RKO (cell line): Measurements from ENCODE around the gene TGM5.
"Not testable (repeated sequence)": the region's sequence is repeated elsewhere in the genome, so short reads cannot be mapped to it uniquely, and the experiment has no call there.

Experiments
- DNase-seq: peaks from one replicate; pipeline ENCODE4 v3.0.0-alpha.2; 2016; ENCODE audit warnings: low spot score

TGM5 gene

DNA sequence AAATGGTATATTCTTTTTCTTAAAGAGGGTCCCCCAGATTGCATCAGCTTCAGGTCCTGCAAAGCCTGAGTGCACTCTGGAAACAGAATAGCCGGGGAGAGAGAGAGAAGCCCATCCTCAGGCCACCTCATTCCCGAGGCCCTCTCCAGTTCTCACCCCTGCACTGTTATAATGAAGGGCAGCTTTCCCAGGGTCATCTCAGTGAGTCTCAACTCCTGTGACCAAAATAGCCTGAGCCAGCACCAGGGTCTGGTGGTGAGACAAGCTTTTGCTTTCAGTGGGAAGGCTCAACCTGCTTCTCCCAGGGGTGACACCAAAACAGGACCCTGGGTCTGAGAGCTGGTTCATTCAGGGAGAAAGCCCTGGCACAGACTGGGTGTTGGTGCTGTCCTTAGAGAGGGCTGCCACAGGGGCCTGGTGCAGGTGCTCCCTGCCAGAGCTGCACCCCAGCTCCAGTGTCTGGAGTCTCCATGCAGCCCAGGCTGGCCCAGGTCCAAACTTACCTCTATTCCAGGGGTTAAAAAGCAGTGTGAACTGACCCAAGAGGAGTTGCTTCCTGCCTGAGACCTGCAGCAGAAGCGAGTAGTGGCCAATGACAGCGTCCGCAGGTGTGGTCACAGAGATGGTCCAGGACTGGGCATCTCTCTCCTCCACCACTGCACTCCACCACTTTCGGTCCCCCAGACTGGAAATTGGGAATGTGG lies 52.0 kb downstream of the TGM5 start:
- DNase-seq: no peak

DNA sequence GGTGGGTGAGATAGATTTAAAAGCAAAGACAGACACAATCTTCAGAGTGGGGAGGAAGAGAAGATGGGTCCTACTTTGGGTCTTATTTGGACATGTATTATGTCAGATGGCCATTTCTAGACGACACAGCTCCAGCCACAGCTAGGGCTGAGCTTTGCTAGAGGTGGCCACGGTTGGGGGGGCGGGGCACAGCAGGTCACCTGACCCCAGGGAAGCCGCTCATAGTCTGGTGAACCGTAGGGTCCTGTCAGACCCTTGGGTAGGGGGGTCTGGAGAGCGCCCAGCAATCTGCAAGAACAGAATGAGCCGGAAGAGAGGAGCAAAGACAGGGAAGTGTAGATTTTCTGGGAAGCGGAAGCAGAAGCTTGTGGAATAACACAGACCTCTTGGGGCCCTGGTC lies 52.6 kb downstream of the TGM5 start:
- DNase-seq: no peak

DNA sequence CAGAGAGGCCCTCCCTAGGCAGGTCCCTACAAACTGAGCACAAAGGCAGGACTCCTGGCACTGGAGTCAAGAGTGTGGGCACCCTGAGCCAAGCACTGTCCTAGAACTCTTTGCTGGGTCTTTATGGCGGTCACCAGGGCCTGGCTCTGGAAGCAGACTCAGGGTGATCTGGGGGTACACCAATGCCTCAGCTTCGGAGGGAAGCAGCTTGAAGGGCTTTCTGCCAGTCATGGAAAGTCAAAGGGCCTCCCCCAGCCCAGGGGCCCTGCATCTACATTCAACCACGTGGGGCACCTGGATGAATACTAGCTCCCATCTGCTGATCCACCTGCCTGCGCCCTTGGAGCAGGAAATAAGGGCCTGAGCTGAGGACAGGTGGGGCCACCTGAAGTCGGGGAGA lies 53.3 kb downstream of the TGM5 start:
- no peak for DNase-seq

DNA sequence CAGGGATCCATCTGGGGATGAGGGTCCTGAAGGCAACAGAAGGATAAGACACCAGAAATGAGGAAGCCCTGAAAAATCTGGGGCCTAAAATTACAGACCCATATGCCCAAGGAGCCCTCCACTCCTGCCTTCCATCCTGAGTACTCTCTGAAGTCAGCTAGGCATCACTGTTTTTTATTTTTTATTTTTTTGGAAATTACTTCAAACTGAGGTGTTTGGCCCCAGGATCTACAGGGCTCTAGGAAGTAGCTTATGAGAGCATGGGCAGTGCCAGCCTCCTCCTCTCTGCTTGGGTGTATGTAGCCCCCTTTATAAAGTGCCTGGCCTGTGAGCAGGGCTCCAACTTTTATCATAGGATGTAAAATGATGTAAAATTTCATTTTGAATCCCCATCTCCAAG lies 53.8 kb downstream of the TGM5 start:
- DNase-seq: no peak

DNA sequence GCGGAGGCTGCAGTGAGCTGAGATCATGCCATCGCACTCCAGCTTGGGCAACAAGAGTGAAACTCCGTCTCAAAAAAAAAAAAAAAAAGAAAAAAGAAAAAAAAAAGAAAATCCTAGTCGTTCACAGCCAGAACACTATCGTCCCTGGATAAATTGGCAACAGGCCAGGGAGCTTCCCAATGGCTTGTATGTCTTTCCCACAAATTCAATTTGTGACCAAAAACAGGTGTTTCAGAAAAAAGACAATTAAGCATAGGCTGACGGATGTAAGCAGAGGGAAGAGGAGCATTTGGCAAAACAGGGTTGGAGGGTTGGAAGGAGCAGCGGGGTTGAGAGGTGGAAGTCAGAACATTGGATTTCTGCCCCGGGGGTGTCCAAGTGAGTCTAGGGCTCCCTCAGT lies 54.4 kb downstream of the TGM5 start:
- no peak for DNase-seq

DNA sequence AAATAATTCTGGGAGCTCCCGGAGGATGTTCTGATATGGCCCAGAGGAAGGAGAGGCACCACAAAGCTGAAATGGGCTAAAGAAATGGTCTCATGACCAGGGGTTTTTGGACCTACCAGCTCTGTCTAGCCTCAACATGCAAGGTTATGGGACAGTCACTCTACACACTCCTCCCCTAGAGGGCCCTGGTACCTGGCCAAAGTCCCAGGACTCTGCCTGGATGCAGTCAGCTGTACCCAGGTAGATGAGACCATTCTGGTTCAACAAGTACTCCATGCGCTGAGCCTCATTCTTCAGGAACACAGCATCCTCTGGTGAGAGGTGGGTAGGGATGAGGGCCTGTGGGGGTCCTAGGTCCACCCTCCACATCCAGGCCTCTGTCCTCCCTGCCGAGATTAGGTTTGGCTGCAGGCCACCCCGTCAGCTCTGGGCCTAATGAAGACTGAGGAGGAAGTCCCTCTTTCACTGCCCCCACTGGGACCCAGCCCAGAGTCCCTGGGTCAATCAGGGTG lies 55.4 kb downstream of the TGM5 start:
- no peak for DNase-seq

DNA sequence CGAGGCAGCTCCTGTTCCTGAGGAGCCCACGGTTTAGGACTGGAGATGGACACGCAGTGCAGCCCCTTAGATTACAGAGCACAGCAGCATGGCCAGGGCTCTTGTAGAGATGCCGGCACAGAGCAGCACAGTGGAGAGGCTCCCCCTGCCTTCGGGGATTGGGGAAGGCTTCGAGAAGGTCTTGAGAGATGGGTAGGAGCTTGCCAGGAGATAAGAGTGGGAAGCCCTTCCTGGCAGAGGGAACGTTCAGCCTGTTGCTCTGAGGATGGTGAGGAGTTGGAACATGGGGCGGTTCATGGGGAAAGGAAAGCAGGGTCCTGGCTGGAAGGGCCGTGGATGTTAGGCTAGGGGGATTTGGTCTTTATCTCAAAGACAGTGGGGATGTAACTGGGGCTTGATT lies 55.9 kb downstream of the TGM5 start:
- no peak for DNase-seq

DNA sequence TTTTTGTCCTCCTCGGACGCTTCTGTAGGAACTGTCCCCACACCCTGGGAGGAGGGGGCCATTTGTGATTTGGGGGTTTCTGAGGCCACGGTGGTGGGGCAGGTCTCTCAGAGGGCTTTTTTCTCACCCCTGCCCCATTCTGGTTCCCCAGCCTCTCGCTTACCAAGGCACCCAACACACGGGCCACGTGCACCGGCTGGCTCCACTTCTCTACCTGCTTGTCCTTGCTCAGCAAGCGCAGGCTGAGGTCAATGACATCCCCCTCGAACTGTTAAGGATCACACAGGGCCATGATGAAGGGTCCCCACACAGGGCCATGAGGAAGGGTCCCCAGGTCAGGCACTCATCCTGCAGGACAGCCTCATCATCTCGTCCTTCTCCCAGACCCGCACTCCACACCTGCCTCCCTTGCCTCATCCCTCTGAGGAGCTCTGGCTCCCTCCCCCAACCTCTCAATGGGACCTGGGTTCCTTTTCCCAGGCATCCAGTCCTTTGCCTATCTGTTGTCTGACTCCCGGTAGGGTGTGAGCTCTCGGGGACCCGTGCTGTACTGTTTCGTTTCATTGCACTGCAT lies 56.5 kb downstream of the TGM5 start:
- DNase-seq: no peak

DNA sequence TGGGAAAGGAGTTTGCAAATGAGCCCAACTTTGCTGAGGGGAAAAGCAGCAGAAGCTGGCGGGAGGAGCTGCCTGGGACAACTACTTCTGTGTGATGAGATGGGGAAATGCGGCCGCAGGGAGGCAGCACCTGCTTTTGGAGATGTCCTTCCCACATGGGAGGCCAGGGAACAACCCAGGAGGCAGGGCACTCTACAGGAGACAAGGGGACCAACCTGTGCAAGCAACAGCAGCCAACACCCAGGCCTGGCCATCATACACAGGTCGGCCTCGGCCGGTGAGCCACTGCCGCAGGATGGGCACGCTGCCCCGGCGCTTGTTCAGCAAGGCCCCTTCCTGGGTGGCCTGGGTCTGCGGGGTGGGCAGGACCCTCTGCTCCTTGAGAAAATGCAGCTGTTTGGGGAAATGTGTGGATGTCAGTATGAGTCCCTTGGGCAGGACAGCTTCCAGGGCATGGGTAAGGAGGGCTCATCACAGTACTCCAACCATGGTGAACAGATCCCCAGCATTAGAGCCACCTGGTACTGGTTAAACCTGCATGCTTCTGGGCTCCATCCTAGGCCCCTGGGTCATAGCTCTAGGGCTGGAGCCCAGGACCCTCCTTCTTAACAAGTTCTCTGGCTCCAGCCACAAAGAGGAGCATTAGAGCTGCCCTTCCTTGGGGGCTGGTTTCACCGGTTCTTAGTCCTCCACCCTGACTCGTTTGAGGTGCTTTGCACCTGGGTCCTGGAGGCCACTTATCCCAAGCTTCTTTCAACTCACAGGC lies 57.5 kb downstream of the TGM5 start:
- no peak for DNase-seq

DNA sequence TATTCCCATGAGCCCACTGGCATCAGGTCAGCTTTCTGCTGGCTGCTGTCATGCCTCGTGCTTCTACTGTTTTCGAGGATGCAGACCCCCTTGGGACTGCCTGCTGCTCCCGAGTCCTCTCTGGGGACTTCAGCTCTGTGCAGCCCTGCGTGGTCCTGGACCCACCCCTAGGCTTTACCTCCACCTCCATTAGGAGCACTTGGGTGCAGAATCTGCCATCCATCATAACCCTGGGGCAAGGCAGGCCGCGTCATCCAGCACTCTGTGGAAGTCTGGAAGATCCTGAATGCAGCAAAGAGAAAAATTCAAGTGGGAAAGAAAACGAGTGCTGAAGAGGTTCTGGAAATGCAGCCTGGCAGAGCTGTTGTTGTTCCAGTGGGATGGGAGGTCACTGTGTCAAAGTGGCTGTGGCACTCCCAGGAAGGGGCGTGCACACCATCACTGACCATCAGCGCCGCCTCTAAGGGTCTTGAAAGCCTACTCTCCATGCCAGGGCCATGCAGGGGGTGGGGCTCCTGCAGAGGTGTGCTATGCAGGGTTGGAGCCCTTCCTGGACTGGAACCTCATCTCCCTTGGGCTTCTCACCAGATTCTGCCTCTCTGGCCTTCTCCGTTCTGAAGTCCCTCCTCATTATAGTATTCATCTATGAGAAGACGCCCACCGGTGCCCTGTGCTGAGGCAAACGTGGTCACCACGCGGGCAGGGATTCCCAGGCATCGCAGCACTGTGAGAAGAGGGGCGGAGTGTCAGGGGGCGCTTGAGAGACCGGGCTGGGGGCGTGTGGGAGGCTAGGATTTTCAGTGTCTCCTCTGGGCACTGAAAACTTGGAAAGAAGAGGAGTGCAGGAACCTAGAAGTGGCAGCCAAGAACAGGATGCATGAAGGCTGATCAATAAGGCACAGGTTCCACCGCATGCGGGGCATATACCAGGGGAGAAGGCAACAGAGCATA lies 58.4 kb downstream of the TGM5 start:
- DNase-seq: no peak

DNA sequence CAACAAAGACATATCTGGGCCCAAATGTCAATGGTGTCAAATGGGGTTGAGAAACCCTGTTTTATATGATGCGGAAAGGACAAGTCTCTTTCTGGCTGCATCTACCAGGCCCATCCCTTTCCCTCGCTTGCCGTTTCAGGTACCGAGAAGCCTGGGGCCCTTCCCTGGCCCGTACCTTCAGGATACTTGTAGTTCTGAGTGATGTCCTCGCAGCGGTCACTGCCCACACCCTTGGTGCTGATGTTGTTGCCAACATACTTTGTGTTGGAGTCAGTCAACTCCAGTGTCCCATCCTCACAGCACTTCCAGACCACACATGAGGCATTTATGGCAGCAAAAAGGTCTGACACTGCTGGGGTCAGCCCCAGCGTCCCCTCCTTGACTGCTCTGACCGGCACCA lies 59.7 kb downstream of the TGM5 start:
- no peak for DNase-seq

DNA sequence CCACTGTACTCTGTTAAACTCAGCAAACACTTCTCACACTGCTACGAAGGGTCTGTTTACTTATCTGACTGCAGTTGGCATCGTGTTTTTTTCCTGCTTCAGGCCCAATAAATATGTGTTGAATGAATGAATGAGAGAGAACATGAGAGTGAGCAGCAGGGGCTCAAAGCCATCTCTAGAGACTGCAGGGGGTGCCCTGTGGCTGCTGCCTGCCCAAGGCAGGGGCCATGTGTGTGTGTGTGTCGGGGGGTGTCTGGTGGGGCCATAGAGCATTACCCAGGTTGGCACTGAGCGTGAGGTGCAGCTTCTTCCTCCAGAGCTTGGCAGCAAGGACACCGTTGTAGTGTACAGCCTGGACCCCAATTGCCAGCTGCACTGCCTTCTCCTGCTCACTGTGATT lies 60.7 kb downstream of the TGM5 start:
- no peak for DNase-seq

DNA sequence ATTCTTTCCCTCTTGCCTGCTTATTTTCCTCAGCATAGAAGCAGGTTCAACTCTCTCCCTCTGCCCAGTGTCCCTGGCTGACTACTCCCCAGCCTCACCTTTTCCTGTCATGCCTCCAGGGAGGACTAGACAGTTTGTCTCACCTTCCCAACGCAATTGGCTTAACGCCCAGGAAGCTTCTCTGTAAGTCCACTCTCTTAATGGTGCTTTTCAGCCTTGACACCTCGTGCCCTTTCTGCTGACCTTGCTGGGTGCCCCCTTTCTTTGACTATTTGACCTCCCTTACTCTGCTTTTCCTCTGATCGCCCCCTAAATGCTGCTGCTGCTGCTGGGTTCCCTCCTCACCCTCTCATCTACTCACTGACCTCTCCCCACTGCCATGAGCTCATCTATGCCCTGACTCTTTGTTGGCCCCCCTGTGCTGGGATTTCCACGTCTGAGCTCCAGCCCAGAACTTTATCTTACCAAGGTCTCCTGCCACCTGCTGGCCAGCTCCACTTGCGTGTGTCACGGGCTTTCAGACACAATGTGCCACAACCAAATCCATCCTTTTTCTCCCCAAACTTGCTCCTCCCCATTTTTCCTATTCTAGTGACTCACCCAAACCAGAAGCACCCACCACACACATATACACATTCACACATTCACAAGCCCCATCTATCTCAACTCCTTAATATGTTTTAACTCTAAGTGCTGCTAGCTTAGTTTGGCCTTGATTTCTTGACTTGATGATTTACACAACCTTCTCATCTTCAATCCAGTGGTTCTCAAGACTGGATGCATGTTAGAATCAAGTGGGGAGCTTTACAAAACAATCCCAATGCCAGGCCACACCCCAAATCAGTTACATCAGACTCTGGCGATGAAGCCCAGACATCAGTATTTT lies 62.5 kb downstream of the TGM5 start:
- DNase-seq: peak; percentile 72

DNA sequence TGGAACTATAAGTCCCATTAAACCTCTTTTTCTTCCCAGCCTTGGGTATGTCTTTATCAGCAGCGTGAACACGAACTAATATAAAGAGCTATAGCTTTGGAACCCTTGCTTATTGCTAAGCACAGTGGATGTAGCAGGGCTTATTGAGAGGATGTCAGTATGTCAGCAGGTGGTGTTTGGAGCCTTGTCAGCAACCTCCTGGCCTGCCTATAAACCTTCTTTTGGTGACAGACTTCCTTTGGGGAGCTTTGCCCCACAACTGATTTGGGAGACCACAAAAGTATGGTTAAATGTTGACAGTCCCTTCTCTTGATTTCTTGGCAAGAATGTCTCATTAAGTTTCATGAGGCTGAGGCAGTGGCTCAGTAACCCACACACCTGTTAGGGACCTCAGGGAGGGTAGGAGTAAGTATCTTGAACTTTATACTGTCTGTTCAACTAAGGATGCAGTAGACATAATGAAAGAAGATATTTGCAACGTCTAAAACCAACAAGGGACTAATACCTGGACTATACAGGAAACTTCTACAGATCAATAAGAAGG lies 66.7 kb downstream of the TGM5 start:
- DNase-seq: no peak

DNA sequence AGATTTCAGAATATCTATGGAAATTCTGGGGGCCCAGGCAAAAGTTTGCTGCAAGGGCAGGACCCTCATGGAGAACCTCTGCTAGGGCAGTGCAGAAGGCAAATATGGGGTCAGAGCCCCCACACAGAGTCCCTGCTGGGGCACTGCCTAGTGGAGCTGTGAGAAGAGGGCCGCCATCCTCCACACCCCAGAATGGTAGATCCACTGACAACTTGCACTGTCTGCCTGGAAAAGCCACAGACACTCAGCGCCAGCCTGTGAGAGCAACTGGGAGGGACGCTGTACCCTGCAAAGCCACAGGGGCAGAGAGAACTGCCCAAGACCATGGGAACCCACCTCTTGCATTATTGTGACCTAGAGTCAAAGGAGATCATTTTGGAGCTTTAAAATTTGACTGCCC lies 67.7 kb downstream of the TGM5 start:
- no peak for DNase-seq

DNA sequence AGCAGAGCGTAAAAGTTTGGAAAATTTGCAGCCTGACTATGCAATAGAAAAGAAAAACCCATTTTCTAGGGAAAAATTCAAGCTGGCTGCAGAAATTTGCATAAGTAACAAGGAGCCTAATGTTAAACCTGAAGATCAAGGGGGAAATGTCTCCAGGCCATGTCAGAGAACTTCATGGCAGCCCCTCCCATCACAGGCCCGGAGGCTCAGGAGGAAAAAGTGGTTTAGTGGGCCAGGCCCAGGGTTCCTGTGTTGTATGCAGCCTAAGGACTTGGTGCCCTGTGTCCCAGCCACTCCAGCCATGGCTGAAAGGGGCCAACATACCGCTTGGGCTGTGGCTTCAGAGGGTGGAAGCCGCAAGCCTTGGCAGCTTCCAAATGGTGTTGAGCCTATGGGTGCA lies 68.2 kb downstream of the TGM5 start:
- DNase-seq: not testable (repeated sequence)

DNA sequence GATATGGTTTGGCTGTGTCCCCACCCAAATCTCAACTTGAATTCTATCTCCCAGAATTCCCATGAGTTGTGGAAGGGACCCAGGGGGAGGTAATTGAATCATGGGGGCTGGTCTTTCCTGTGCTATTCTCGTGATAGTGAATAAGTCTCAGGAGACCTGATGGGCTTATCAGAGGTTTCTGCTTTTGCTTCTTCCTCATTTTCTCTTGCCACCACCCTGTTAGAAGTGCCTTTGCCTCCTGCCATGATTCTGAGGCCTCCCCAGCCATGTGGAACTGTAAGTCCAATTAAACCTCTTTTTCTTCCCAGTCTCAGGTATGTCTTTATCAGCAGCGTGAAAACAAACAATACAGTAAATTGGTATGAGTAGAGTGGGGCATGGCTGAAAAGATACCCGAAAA lies 69.0 kb downstream of the TGM5 start:
- not testable (repeated sequence) for DNase-seq

DNA sequence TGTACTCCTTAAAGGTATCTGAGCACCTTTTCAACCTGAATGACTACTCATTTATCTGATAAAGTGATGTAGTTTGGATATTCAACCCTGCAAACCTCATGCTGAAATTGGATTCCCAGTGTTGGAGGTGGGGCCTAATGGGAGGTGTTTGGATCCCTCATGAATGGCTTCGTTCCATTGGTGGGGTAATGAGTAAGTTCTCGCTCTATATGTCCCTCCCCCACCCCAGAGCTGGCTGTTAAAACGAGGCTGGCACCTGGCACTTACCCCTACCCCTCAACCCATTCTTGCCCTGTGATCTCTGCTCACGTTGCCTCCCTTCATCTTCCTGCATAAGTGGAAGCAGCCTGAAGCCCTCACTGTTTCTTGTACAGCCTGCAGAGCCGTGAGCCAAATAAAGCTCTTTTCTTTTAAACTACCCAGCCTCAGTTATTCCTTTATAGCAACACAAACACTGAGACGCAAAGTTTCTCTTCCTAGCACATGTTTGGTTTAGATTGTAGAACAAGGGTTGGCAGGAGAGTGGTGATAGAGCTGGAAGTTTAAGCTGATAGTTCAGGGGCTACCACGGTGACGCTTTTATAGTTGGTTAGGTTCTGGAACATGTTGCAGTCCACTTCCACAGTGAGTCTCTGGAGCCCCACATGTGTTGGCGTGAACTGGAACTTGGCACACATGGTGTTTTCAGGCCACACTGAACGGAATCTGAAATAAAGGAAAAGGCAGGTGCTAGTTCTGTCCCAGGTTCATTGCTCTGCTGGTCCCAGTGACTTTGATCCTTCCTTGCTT lies 69.8 kb downstream of the TGM5 start:
- no peak for DNase-seq

DNA sequence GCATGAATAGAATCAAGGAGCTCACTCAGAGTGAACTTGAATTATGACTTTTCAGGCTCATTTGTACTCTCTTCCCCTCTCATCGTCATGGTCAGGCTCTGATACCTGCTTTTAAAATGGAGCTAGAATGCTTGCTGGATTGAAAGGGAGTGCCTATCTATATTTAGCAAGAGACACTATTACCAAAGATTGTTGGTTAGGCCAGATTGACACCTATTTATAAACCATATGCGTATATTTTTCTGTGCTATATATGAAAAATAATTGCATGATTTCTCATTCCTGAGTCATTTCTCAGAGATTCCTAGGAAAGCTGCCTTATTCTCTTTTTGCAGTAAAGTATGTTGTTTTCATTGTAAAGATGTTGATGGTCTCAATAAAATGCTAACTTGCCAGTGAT lies 71.9 kb downstream of the TGM5 start:
- no peak for DNase-seq

DNA sequence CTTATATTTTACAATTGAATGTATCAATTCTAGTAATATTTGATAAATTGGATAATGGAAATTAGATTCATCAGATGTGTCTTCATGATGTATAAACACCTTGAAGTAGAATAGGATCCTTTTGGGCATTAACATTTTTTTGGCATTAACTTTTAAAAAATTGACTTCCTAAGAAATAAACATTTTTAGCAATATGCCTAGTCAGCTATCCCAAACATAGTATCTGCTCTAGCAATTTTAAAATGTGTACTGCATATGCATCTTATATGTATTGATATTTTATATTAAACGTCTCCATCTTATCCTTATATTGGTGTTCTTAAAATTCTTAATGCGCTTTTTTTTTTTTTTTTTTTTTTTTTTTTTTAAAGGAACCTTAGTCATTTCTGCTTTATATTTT lies 73.0 kb downstream of the TGM5 start:
- DNase-seq: no peak
